Stimulated activated memory B cell treated with anti-CD40 and anti-IgM and Interleukin-4, amounts not matched to agents 10 μg/mL and 1 μg/mL and 100 μg/mL, for 72 hours (primary cell): Measurements from ENCODE around the gene SFI1.
"Not testable (repeated sequence)": the region's sequence is repeated elsewhere in the genome, so short reads cannot be mapped to it uniquely, and the experiment has no call there.

Source experiments
- ATAC-seq: fragments of 150-1000 bp; cut with Tn5 transposase; 2 replicates; pipeline ENCODE4 v1.10.0; 2021
- H3K27ac Mint-ChIP-seq: one replicate; pipeline ENCODE4 v1.8.0; 2022; ENCODE audit warnings: mild to moderate bottlenecking, mixed read lengths
- H3K27me3 Mint-ChIP-seq: one replicate; pipeline ENCODE4 v1.8.0; 2022; ENCODE audit warnings: mixed read lengths
- H3K36me3 Mint-ChIP-seq: one replicate; pipeline ENCODE4 v1.8.0; 2022; ENCODE audit warnings: mixed read lengths
- H3K4me1 Mint-ChIP-seq: one replicate; pipeline ENCODE4 v1.8.0; 2022; ENCODE audit warnings: mixed read lengths
- H3K4me3 Mint-ChIP-seq: one replicate; pipeline ENCODE4 v1.8.0; 2022; ENCODE audit warnings: mild to moderate bottlenecking, moderate library complexity, mixed read lengths
- H3K9me3 Mint-ChIP-seq: one replicate; pipeline ENCODE4 v1.8.0; 2022; ENCODE audit warnings: mixed read lengths

Gene SFI1

DNA sequence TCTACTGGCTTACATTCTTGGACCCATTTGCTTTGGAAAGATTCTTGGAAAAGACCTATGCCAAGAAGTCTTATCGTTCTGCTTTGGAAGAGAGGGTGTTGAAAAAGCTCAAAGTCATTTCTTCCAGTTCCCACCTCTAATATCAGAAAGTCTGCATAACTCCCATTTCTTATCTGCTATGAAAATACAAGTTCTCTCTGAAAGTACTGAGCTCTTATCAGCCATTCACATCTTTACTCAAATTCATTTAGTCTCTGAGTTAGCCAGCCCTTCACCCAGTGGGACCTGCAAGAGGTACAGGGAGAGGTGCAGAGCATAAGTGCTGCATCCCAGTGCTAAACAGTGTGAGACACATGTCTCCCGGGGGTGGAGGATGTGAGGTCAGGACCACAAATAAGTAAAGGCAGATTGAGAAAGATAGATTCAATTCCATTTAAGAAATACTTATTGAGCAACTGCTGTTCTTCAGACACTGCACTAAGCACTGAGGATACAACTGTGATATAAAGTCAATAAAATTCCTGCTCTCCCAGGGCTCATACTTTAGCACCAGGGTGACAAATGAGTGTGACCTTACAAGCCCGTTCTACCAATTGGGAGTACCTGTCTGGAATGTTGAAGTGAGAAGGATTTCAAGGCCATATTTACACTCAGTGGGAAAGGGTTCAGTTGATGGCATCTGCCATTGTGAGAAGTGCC is 89.0 kb downstream of the SFI1 start:
- no peaks in the 10 kb centered on the region for H3K9me3 Mint-ChIP-seq
- no peaks in the 10 kb centered on the region for H3K27me3 Mint-ChIP-seq
- peaks cover 65% of the 10 kb centered on the region for H3K36me3 Mint-ChIP-seq
- ATAC-seq, result no peak
- no peak overlapping the region for H3K27ac Mint-ChIP-seq
- H3K4me3 Mint-ChIP-seq, result no peak overlapping the region
- peaks cover 15% of the 10 kb centered on the region for H3K4me1 Mint-ChIP-seq

GRCh38 chr22:31586137-31586920 is 90.0 kb downstream of the SFI1 start:
- Mint-ChIP-seq H3K4me3 (no peak overlapping the region), H3K4me1 (peaks cover 15% of the 10 kb centered on the region), H3K36me3 (peaks cover 59% of the 10 kb centered on the region), H3K9me3 (no peaks in the 10 kb centered on the region), H3K27ac (no peak overlapping the region), H3K27me3 (no peaks in the 10 kb centered on the region)
- ATAC-seq, result no peak

DNA sequence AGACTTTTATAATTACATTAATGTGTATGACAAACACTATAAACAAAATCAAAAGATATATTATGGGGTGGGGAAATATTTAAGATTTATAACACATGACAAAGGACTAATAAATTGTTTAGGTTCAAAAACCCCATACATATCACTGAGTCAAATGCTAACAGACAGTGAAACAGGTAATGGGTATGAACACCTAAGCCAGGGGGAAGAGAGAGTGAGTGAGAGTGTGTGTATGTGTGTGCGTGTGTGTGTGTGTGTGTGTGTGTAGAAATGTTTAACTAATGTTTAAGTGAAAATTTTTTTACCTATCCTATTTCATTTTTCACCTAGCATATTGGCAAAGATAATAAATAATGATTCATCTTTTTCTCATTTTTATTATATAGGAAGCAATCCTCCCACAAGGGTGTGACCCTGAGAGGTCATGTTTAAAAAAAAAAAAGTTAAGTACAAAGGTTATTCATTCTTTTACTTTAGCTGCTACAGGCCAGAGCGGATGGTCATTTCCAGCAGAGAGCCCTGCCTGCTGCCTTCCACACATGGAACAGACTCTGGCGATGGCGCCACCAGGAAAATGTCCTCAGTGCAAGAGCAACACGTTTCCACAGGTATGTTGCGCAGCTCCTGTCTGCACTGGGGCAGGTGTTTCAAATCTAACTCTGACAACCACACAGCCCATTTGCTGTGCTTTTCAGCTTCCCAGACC is 92.8 kb downstream of the SFI1 start:
- no peak for ATAC-seq
- no peaks in the 10 kb centered on the region for H3K4me1 Mint-ChIP-seq
- no peak overlapping the region for H3K27ac Mint-ChIP-seq
- no peaks in the 10 kb centered on the region for H3K27me3 Mint-ChIP-seq
- H3K9me3 Mint-ChIP-seq, result no peaks in the 10 kb centered on the region
- H3K36me3 Mint-ChIP-seq, result peaks cover 45% of the 10 kb centered on the region
- H3K4me3 Mint-ChIP-seq, result no peak overlapping the region

GRCh38 chr22:31590161-31590560 is 93.8 kb downstream of the SFI1 start:
- not testable (repeated sequence) for ATAC-seq, H3K27me3 Mint-ChIP-seq, H3K4me1 Mint-ChIP-seq, H3K4me3 Mint-ChIP-seq, H3K27ac Mint-ChIP-seq, H3K9me3 Mint-ChIP-seq
- peaks cover 38% of the 10 kb centered on the region for H3K36me3 Mint-ChIP-seq

DNA sequence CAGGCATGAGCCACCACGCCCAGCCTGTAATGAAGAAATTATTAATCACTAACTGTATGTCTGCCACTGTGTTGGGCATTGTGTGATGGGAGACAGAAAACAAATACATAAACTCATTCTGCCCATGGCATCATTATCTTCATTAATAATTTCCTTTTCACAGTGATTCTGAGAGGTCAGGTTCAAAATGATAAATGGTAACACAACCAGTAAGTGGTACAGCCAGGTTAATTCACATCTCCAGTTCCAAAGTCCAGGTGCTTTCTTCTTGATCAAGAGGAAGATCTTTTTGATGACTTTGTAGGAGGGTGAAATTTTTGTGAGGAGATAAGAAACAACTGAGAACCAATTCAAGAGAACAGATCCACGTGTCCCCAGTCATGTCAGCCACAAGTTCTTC is 98.9 kb downstream of the SFI1 start:
- Mint-ChIP-seq H3K4me3 (no peak overlapping the region), H3K36me3 (peaks cover 12% of the 10 kb centered on the region)

GRCh38 chr22:31602259-31602952 is 106.1 kb downstream of the SFI1 start:
- Mint-ChIP-seq H3K27me3 (no peaks in the 10 kb centered on the region), H3K4me3 (no peak overlapping the region), H3K4me1 (no peaks in the 10 kb centered on the region), H3K27ac (no peak overlapping the region), H3K36me3 (peaks cover 40% of the 10 kb centered on the region), H3K9me3 (no peaks in the 10 kb centered on the region)
- no peak for ATAC-seq

More for the DNA sequence above, 98.9 kb downstream of the SFI1 start:
- H3K27me3 Mint-ChIP-seq, result no peaks in the 10 kb centered on the region
- no peak for ATAC-seq
- H3K4me1 Mint-ChIP-seq, result no peaks in the 10 kb centered on the region
- no peak overlapping the region for H3K27ac Mint-ChIP-seq
- H3K9me3 Mint-ChIP-seq, result no peaks in the 10 kb centered on the region

DNA sequence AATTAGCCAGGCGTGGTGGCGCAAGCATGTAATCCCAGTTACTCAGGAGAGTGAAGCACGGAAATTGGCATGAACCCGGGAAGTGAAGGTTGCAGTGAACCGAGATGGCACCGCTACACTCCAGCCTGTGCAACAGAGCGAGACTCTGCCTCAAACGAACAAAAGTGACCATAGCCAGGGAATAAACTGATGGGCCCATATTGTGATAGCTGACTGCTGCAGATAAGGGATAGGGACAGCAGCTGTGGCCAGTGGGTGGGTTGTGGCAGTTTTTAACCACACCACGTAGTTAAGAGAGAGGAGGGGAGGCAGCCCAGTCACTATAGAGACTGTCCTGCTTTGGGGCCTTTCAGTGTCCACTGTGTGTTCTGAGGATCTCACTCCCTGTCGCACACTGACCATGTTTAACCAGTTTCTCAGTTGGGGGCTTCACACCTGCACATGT is 106.8 kb downstream of the SFI1 start:
- no peaks in the 10 kb centered on the region for H3K27me3 Mint-ChIP-seq
- H3K27ac Mint-ChIP-seq, result no peak overlapping the region
- ATAC-seq, result no peak
- H3K36me3 Mint-ChIP-seq, result peaks cover 46% of the 10 kb centered on the region
- H3K9me3 Mint-ChIP-seq, result no peaks in the 10 kb centered on the region
- no peak overlapping the region for H3K4me3 Mint-ChIP-seq
- no peaks in the 10 kb centered on the region for H3K4me1 Mint-ChIP-seq

DNA sequence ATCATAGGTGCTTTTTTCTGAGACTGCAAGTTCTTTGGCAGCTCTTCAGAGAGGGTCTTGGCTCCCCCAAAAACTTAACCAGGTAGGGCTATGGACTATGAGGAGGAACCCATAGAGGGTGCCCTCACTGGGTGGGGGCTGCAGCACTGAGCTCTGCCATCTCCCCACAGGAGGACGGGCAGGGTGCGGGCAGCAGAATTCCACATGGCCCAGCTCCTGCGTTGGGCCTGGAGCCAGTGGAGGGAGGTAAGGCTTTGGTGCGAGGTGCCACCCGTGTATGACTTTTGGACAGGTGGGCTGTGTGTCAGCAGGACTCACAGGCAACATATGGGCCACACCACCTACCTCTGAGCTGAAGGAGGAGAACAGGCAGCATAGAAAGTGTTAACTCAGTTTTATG is 107.2 kb downstream of the SFI1 start:
- H3K4me1 Mint-ChIP-seq, result no peaks in the 10 kb centered on the region
- no peak for ATAC-seq
- H3K27me3 Mint-ChIP-seq, result no peaks in the 10 kb centered on the region
- no peak overlapping the region for H3K4me3 Mint-ChIP-seq
- peaks cover 50% of the 10 kb centered on the region for H3K36me3 Mint-ChIP-seq
- no peak overlapping the region for H3K27ac Mint-ChIP-seq
- no peaks in the 10 kb centered on the region for H3K9me3 Mint-ChIP-seq

- no peak overlapping the region for H3K27ac Mint-ChIP-seq
- no peak for ATAC-seq
- H3K36me3 Mint-ChIP-seq, result peaks cover 50% of the 10 kb centered on the region
- H3K4me3 Mint-ChIP-seq, result no peak overlapping the region
- H3K9me3 Mint-ChIP-seq, result no peaks in the 10 kb centered on the region
- H3K4me1 Mint-ChIP-seq, result no peaks in the 10 kb centered on the region
- no peaks in the 10 kb centered on the region for H3K27me3 Mint-ChIP-seq
These were observed 107.9 kb downstream of the SFI1 start for GRCh38 chr22:31604137-31604705.

DNA sequence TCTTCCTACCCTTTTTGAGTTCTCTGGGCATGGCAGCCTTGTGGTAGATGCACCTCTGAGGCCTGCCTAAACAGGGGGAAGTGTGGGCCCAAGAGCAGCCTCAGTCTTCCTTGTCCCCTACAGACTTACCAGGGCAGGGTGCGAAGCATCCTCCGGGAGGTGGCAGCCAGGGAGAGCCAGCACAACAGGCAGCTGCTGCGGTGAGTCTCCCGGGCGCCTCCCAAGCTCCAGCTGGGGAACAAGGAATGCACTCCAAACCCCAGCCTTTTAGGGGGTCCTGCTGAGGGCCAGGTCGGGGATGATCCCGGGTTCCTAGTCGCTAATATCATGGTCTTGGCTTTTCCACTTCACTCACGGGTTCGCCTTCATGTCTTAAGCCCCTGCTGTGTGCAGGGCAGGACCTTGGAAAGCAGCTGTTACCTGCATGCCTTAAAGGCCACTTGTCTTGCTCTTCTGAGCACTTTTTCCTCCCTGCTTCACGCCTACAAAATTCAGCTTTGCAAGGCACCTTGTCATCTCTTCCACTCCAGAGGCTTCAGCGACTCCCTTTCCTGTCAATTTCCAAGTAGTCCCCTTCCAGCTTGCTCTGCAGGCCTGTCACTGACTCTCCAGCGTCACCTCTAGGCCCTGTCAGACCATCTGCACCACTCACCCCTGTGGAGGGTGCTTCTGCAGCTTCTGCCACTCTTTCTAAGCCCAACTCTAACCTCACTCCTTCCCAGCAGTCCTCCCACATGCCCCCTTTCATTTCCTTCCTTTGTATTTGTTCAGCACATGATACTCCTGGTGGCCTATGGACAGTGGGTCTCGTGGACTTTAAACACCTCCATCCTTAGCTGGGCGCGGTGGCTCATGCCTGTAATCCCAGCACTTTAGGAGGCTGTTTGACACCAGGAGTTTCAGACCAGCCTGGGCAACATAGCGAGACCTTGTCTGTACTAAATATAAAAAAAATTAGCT is 108.7 kb downstream of the SFI1 start:
- ATAC-seq, result no peak
- no peaks in the 10 kb centered on the region for H3K4me1 Mint-ChIP-seq
- H3K27me3 Mint-ChIP-seq, result no peaks in the 10 kb centered on the region
- H3K36me3 Mint-ChIP-seq, result peaks cover 54% of the 10 kb centered on the region
- no peak overlapping the region for H3K27ac Mint-ChIP-seq
- no peaks in the 10 kb centered on the region for H3K9me3 Mint-ChIP-seq
- no peak overlapping the region for H3K4me3 Mint-ChIP-seq

GRCh38 chr22:31605851-31606585 is 109.7 kb downstream of the SFI1 start:
- no peaks in the 10 kb centered on the region for H3K4me1 Mint-ChIP-seq
- no peaks in the 10 kb centered on the region for H3K9me3 Mint-ChIP-seq
- ATAC-seq, result no peak
- H3K27me3 Mint-ChIP-seq, result no peaks in the 10 kb centered on the region
- H3K4me3 Mint-ChIP-seq, result no peak overlapping the region
- H3K27ac Mint-ChIP-seq, result no peak overlapping the region
- peaks cover 52% of the 10 kb centered on the region for H3K36me3 Mint-ChIP-seq

DNA sequence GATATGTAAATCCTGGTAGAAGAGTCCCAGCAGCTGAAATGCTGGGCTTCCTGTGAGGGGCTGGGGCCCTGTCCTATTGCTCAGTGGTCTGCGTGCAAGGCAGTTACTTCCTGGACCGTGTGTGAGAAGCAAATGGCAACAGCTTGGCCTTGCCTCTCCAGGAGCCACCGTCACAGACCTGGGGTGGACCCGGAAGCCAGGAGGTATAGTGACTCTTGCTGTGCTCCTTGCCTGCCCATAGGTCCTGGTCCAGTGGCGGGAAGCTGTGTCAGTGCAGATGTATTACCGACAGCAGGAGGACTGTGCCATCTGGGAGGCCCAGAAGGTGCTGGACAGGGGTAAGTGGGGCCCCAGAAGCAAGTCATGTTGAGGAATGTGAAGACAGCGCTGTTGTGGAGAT is 111.4 kb downstream of the SFI1 start:
- no peak overlapping the region for H3K4me3 Mint-ChIP-seq
- no peak for ATAC-seq
- no peaks in the 10 kb centered on the region for H3K27me3 Mint-ChIP-seq
- H3K36me3 Mint-ChIP-seq, result peaks cover 50% of the 10 kb centered on the region
- H3K27ac Mint-ChIP-seq, result no peak overlapping the region
- H3K4me1 Mint-ChIP-seq, result no peaks in the 10 kb centered on the region
- H3K9me3 Mint-ChIP-seq, result no peaks in the 10 kb centered on the region

DNA sequence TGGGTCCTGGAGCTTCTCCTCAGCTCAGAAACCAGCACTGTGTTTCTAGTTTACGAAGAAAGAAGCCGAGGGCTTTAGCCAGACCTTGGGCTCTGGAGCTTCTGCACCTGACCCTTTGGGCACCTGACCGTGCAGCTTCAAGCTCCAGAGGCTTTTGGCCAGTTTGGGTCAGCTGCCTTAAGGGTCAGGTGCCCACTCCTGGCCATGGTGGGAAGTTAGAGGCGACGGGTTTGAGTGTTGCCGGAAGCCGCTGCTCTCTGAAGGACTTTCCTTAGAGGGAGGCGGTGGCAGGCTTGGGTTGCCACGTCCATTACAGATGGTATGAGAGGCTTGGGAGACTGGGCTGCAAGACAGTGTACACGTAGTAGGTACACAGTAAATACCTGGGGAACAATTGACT is 113.4 kb downstream of the SFI1 start:
- no peak for ATAC-seq
- peaks cover 54% of the 10 kb centered on the region for H3K36me3 Mint-ChIP-seq
- no peak overlapping the region for H3K4me3 Mint-ChIP-seq
- no peaks in the 10 kb centered on the region for H3K27me3 Mint-ChIP-seq
- H3K27ac Mint-ChIP-seq, result no peak overlapping the region
- H3K9me3 Mint-ChIP-seq, result no peaks in the 10 kb centered on the region
- H3K4me1 Mint-ChIP-seq, result peaks cover 11% of the 10 kb centered on the region
